COR-L47 (cell line): ENCODE results near the gene NOD1.
"Not testable (repeated sequence)": the region's sequence is repeated elsewhere in the genome, so short reads cannot be mapped to it uniquely, and the experiment has no call there.

Source experiments
- DNase-seq: peaks from one replicate; lab custom pipeline; 2025; lab: John Stamatoyannopoulos, UW

The NOD1 gene

GRCh38 chr7:30412782-30413504, 65.6 kb downstream of the NOD1 start:
- peak; percentile 68 for DNase-seq

GRCh38 chr7:30411897-30412296, 66.7 kb downstream of the NOD1 start:
- DNase-seq, result no peak

- DNase-seq, result no peak
These were observed 67.4 kb downstream of the NOD1 start for GRCh38 chr7:30411173-30411572.

GRCh38 chr7:30406664-30407425, 71.7 kb downstream of the NOD1 start:
- DNase-seq, result no peak

- DNase-seq, result no peak
These were observed 73.4 kb downstream of the NOD1 start for GRCh38 chr7:30405179-30405578.

GRCh38 chr7:30403477-30403876, 75.1 kb downstream of the NOD1 start:
- no peak for DNase-seq

GRCh38 chr7:30396389-30396788, 82.2 kb downstream of the NOD1 start:
- DNase-seq, result no peak

GRCh38 chr7:30395676-30396075, 82.9 kb downstream of the NOD1 start:
- DNase-seq, result no peak

- no peak for DNase-seq
These were observed 86.8 kb downstream of the NOD1 start for GRCh38 chr7:30391806-30392205.

- DNase-seq, result no peak
These were observed 87.6 kb downstream of the NOD1 start for GRCh38 chr7:30390736-30391636.

GRCh38 chr7:30389791-30390190, 88.8 kb downstream of the NOD1 start:
- no peak for DNase-seq

GRCh38 chr7:30382607-30383006, 96.0 kb downstream of the NOD1 start:
- DNase-seq, result no peak

- DNase-seq, result not testable (repeated sequence)
These were observed 97.8 kb downstream of the NOD1 start for GRCh38 chr7:30380824-30381223.

GRCh38 chr7:30380294-30380693, 98.3 kb downstream of the NOD1 start:
- DNase-seq, result no peak

GRCh38 chr7:30379741-30380140, 98.8 kb downstream of the NOD1 start:
- no peak for DNase-seq

- DNase-seq, result no peak
These were observed 99.5 kb downstream of the NOD1 start for GRCh38 chr7:30379131-30379530.

- DNase-seq, result no peak
These were observed 100.3 kb downstream of the NOD1 start for GRCh38 chr7:30378275-30378674.
